Neuronal stem cell (in vitro differentiated cells): ENCODE data around the gene GIPC2.

Experiments used
- DNase-seq: peaks from one replicate; pipeline ENCODE4 v3.0.0-alpha.2; 2013; ENCODE audit warnings: low spot score
- H2AFZ ChIP-seq: one replicate; pipeline ENCODE4 v1.6.1; 2013; ENCODE audit warnings: mild to moderate bottlenecking, low read length, inconsistent platforms
- H2AK5ac ChIP-seq: 2 replicates; pipeline ENCODE4 v1.6.1; 2013; ENCODE audit warnings: low read depth, mild to moderate bottlenecking, inconsistent platforms, low read length, moderate library complexity, mixed read lengths
- H2BK120ac ChIP-seq: 2 replicates; pipeline ENCODE4 v1.6.1; 2013; ENCODE audit warnings: low read depth, mild to moderate bottlenecking, inconsistent platforms, low read length, moderate library complexity, mixed read lengths
- H2BK12ac ChIP-seq: one replicate; pipeline ENCODE4 v1.6.1; 2013; ENCODE audit warnings: low read length, inconsistent platforms
- H2BK15ac ChIP-seq: 2 replicates; pipeline ENCODE4 v1.6.1; 2013; ENCODE audit warnings: mild to moderate bottlenecking, low read length, inconsistent platforms, mixed read lengths
- H2BK5ac ChIP-seq: one replicate; pipeline ENCODE4 v1.6.1; 2013; ENCODE audit warnings: inconsistent platforms, mild to moderate bottlenecking, low read length, moderate library complexity
- H3K14ac ChIP-seq: one replicate; pipeline ENCODE4 v1.6.1; 2013; ENCODE audit warnings: low read length, inconsistent platforms
- H3K18ac ChIP-seq: 2 replicates; pipeline ENCODE4 v1.6.1; 2013; ENCODE audit warnings: low read length, inconsistent platforms
- H3K23ac ChIP-seq: 2 replicates; pipeline ENCODE4 v1.6.1; 2013; ENCODE audit warnings: low read depth, mild to moderate bottlenecking, mixed read lengths, low read length, inconsistent platforms; ENCODE audit not compliant: poor library complexity
- H3K27ac ChIP-seq: replicated peaks from 3 replicates; pipeline ENCODE4 v1.5.1; 2013; ENCODE audit warnings: low read length, inconsistent platforms
- H3K27me3 ChIP-seq, 3 experiments: 2 replicates each; pipeline ENCODE4 v1.6.1; 2013; ENCODE audit warnings: low read length in 3 of 3, mild to moderate bottlenecking in 2 of 3, inconsistent platforms in 1 of 3, low read depth in 1 of 3, mixed read lengths in 1 of 3, moderate library complexity in 1 of 3; ENCODE audit not compliant: control insufficient read depth in 3 of 3, insufficient read depth in 3 of 3
- H3K36me3 ChIP-seq, 2 donors: replicated peaks in 1 of 2; 2 replicates each; pipeline ENCODE4 v1.6.1; 2013; ENCODE audit warnings: low read length in 2 of 2; ENCODE audit not compliant: control insufficient read depth in 2 of 2, insufficient read depth in 2 of 2
- H3K4ac ChIP-seq: 2 replicates; pipeline ENCODE4 v1.6.1; 2013; ENCODE audit warnings: inconsistent platforms, mild to moderate bottlenecking, low read length, moderate library complexity
- H3K4me1 ChIP-seq, 2 donors: 1 replicate in 1 of 2; 2 replicates in 1 of 2; pipeline ENCODE4 v1.6.1; 2013; ENCODE audit warnings: low read length in 2 of 2, low read depth in 1 of 2; ENCODE audit not compliant: control insufficient read depth in 2 of 2, insufficient read depth in 1 of 2
- H3K4me2 ChIP-seq: one replicate; pipeline ENCODE4 v1.6.1; 2013; ENCODE audit warnings: mild to moderate bottlenecking, low read length, inconsistent platforms; ENCODE audit not compliant: insufficient read depth, poor library complexity, severe bottlenecking
- H3K4me3 ChIP-seq, 2 donors: 2 replicates each; pipeline ENCODE4 v1.5.1; 2013; ENCODE audit warnings: low read length in 2 of 2, mild to moderate bottlenecking in 2 of 2, inconsistent platforms in 1 of 2, moderate library complexity in 1 of 2
- H3K79me1 ChIP-seq: one replicate; pipeline ENCODE4 v1.6.1; 2013; ENCODE audit warnings: low read depth, mild to moderate bottlenecking, inconsistent platforms, low read length, moderate library complexity
- H3K9ac ChIP-seq: one replicate; pipeline ENCODE4 v1.6.1; 2013; ENCODE audit warnings: mild to moderate bottlenecking, low read depth, low read length, inconsistent platforms; ENCODE audit not compliant: poor library complexity
- H3K9me3 ChIP-seq, 2 donors: replicated peaks in 1 of 2; 2 replicates each; pipeline versions ENCODE3 to v1.6.1; 2013; ENCODE audit warnings: low read length in 2 of 2, mild to moderate bottlenecking in 2 of 2, inconsistent platforms in 1 of 2, low read depth in 1 of 2, mixed read lengths in 1 of 2, moderate library complexity in 1 of 2; ENCODE audit not compliant: control insufficient read depth in 2 of 2, insufficient read depth in 1 of 2
- H4K8ac ChIP-seq: one replicate; pipeline ENCODE4 v1.6.1; 2013; ENCODE audit warnings: low read depth, mild to moderate bottlenecking, inconsistent platforms, low read length, moderate library complexity
- H4K91ac ChIP-seq: one replicate; pipeline ENCODE4 v1.6.1; 2013; ENCODE audit warnings: low read length, low read depth, mild to moderate bottlenecking, inconsistent platforms; ENCODE audit not compliant: poor library complexity
- WGBS, 2 donors: extraction: QIAGEN DNeasy Blood & Tissue Kit; methylation state at CpG; one replicate each; pipeline ENCODE4 v1.1.7; 2013; ENCODE audit warnings: missing lambda C conversion rate in 2 of 2, mixed read lengths in 1 of 2; ENCODE audit not compliant: insufficient read length in 2 of 2, insufficient replicate concordance in 1 of 2; ENCODE audit errors: extremely low coverage in 2 of 2; 5-methylcytosine and 5-hydroxymethylcytosine counted together

The GIPC2 gene

GRCh38 chr1:78070210-78070609, 24.4 kb downstream of the GIPC2 start:
- H2AK5ac ChIP-seq, result no peak overlapping the region
- no peak overlapping the region for H3K14ac ChIP-seq
- no peak overlapping the region for H3K4ac ChIP-seq
- H3K27ac ChIP-seq, result no peak overlapping the region
- no peak overlapping the region for H2BK5ac ChIP-seq
- no peak overlapping the region for H3K4me3 ChIP-seq
- H3K18ac ChIP-seq, result no peak overlapping the region
- H4K91ac ChIP-seq, result no peak overlapping the region
- no CpG with 5 or more reads among the region's 2 CpGs for WGBS, 2 donors
- no peak overlapping the region for H2AFZ ChIP-seq
- H3K23ac ChIP-seq, result no peak overlapping the region
- H3K9ac ChIP-seq, result no peak overlapping the region
- no peak overlapping the region for H2BK15ac ChIP-seq
- peaks cover 0 to 5% (median 0%) of the 10 kb centered on the region in 3 experiments for H3K27me3 ChIP-seq
- DNase-seq, result no peak
- no peak overlapping the region for H4K8ac ChIP-seq
- H3K79me1 ChIP-seq, result no peaks in the 10 kb centered on the region
- no peak overlapping the region for H2BK12ac ChIP-seq
- no peak overlapping the region for H2BK120ac ChIP-seq
- no peaks in the 10 kb centered on the region for H3K4me1 ChIP-seq
- H3K4me2 ChIP-seq, result no peak overlapping the region
- H3K36me3 ChIP-seq, result no peaks in the 10 kb centered on the region
- no peaks in the 10 kb centered on the region for H3K9me3 ChIP-seq

GRCh38 chr1:78070758-78071157, 25.0 kb downstream of the GIPC2 start:
- Histone ChIP-seq H2AFZ (no peak overlapping the region), H3K9ac (no peak overlapping the region), H3K4me2 (no peak overlapping the region), H3K18ac (no peak overlapping the region), H2BK12ac (no peak overlapping the region), H3K4me3 (no peak overlapping the region), H3K79me1 (no peaks in the 10 kb centered on the region), H4K91ac (no peak overlapping the region), H2AK5ac (no peak overlapping the region), H3K27me3 (peaks cover 0 to 5% (median 0%) of the 10 kb centered on the region in 3 experiments), H3K4ac (no peak overlapping the region), H3K23ac (no peak overlapping the region), H2BK15ac (no peak overlapping the region), H2BK5ac (no peak overlapping the region), H3K4me1 (no peaks in the 10 kb centered on the region), H4K8ac (no peak overlapping the region), H3K9me3 (no peaks in the 10 kb centered on the region), H3K14ac (no peak overlapping the region), H3K36me3 (no peaks in the 10 kb centered on the region), H2BK120ac (no peak overlapping the region), H3K27ac (no peak overlapping the region)
- no CpG with 5 or more reads among the region's 2 CpGs for WGBS, 2 donors
- DNase-seq, result no peak

- Histone ChIP-seq H2AFZ (no peak overlapping the region), H4K8ac (no peak overlapping the region), H3K79me1 (no peaks in the 10 kb centered on the region), H3K27me3 (peaks cover 0 to 5% (median 0%) of the 10 kb centered on the region in 3 experiments), H3K18ac (no peak overlapping the region), H2AK5ac (no peak overlapping the region), H3K27ac (no peak overlapping the region), H3K9me3 (no peaks in the 10 kb centered on the region), H2BK15ac (no peak overlapping the region), H2BK5ac (no peak overlapping the region), H2BK12ac (no peak overlapping the region), H3K4ac (no peak overlapping the region), H3K23ac (no peak overlapping the region), H3K4me1 (no peaks in the 10 kb centered on the region), H2BK120ac (no peak overlapping the region), H3K14ac (no peak overlapping the region), H3K36me3 (no peaks in the 10 kb centered on the region), H3K9ac (no peak overlapping the region), H3K4me3 (no peak overlapping the region), H3K4me2 (no peak overlapping the region), H4K91ac (no peak overlapping the region)
- WGBS, 2 donors, result no CpG with 5 or more reads among the region's 5 CpGs
- no peak for DNase-seq
These were observed 25.9 kb downstream of the GIPC2 start for GRCh38 chr1:78071696-78072095.

GRCh38 chr1:78072216-78072615, 26.4 kb downstream of the GIPC2 start:
- H4K91ac ChIP-seq, result no peak overlapping the region
- H3K27ac ChIP-seq, result no peak overlapping the region
- H3K79me1 ChIP-seq, result no peaks in the 10 kb centered on the region
- no peak overlapping the region for H3K9ac ChIP-seq
- H3K4ac ChIP-seq, result no peak overlapping the region
- no peaks in the 10 kb centered on the region for H3K36me3 ChIP-seq
- H3K4me2 ChIP-seq, result no peak overlapping the region
- H3K27me3 ChIP-seq, result peaks cover 0 to 5% (median 0%) of the 10 kb centered on the region in 3 experiments
- H2BK15ac ChIP-seq, result no peak overlapping the region
- H3K18ac ChIP-seq, result no peak overlapping the region
- WGBS, 2 donors, result no CpG with 5 or more reads among the region's 1 CpG
- no peak for DNase-seq
- no peaks in the 10 kb centered on the region for H3K9me3 ChIP-seq
- no peak overlapping the region for H3K23ac ChIP-seq
- H3K4me3 ChIP-seq, result no peak overlapping the region
- H3K4me1 ChIP-seq, result no peaks in the 10 kb centered on the region
- no peak overlapping the region for H2AFZ ChIP-seq
- no peak overlapping the region for H3K14ac ChIP-seq
- H2AK5ac ChIP-seq, result no peak overlapping the region
- no peak overlapping the region for H2BK120ac ChIP-seq
- no peak overlapping the region for H2BK12ac ChIP-seq
- H2BK5ac ChIP-seq, result no peak overlapping the region
- no peak overlapping the region for H4K8ac ChIP-seq
